GM21786 (cell line): Measurements from ENCODE around the gene CDC42SE2.

Experiments used
- ATAC-seq: cut with Tn5 transposase; IDR thresholded peaks from one replicate; pipeline ENCODE4 v1.9.1; 2021; ENCODE audit not compliant: unreplicated experiment

The CDC42SE2 gene, protein sequence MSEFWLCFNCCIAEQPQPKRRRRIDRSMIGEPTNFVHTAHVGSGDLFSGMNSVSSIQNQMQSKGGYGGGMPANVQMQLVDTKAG

DNA sequence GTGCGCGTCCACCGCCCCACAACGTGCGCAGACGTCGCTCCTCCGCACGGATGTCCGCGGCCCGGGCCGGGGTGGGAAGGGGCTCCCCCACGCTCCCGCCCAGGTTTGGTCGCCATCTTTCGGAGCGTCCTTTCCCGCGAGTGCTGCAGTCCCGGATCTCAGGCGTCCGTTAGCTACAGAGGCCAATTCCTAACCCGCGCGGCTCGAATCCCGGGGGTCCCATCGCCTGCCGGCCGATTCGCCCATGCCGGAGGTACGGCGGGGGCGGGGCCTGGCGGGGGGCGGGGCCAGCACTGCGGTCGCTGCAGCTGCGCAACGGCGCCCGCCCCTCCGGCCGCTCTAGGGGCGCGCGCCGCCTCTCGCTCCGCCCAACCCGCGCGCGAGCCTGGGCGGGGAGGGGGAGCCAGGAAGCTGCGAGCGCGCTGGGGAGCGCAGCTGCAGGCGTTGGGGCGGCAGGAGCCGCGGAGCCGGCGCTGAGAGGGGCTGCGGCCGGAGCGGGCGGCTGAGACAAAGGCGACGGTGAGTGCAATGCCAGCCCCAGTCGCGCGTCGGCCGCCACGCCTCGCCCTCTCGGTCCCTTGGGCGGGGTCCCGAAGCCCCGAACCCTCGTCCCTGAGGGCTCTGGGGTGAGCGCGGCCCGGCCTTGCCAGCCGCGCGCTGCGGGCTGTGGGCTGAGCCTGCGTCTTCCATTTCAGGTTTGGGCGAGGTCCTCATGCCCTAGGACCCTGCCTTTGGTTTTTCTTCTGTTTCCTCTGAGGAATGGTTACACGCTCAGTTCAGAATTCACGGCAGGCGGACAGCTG lies at the start of gene CDC42SE2:
Gene CDC42SE2 (plus strand): TSS at position 406 of the 803 bp plus-strand sequence. CDS start 95,441 bp downstream, outside the sequence.
- ATAC-seq = peak; percentile 74

DNA sequence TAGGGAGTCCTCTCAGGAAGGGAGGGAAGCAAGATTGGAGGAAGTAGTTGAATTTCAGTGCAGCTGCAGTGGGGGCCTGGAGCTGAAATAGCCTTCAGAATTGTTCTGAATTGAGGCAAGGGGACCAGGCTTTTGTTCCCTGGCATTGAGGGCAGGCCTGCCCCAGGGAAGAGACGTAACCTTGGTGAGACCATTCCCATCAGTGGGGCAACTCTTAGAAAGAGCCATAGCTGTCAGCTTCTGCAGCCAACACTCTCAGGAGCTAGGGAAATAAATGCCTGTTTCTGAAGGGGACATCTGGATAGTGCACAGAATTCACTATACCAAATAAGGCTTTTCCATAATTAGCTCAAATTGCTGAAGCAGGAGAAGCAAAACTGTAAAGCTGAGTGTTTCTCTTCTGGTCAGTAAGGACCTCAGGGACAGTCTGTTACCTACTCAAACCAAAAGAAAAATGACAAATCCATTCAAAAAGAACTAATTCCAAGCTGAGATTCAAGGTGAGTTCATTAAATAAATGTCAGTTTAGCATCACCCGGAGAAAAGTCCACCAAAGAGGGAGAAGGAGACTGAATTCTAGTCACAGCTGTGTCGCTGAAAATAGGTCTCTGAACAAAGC lies 49.1 kb upstream of the CDC42SE2 start:
- ATAC-seq = no peak

DNA sequence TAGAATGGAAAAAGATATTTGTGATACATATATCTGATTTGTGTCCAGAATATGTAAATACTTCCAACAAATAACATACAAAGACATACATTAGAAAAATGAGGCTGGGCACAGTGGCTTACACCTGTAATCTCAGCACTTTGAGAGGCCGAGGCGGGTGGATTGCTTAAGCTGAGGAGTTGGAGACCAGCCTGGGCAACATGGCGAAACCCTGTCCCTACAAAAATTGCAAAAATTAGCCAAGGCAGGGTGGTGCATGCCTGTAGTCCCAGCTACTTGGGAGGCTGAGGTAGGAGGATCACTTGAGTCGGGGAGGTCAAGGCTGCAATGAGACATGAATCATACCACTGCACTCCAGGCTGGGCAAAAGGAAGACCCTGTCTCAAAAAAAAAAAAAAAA lies 46.1 kb upstream of the CDC42SE2 start:
- no peak for ATAC-seq

DNA sequence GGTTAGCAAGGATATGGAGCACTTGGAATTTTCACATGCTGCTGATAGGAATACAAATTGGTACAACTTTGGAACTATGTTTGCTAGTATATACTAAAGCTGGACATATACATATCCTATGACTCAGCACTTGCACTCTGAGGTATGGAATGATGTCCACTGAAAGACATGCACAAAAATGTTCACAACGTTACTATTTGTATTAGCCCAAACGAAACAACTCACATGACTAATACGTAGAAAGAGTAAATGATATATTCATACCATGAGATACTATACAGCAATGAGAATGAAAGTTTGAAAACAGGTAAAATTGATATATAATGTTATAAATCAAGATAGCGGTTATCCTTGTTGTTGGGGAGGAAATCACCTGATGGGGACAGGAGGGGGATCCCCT lies 45.5 kb upstream of the CDC42SE2 start:
- ATAC-seq = peak; percentile 49

DNA sequence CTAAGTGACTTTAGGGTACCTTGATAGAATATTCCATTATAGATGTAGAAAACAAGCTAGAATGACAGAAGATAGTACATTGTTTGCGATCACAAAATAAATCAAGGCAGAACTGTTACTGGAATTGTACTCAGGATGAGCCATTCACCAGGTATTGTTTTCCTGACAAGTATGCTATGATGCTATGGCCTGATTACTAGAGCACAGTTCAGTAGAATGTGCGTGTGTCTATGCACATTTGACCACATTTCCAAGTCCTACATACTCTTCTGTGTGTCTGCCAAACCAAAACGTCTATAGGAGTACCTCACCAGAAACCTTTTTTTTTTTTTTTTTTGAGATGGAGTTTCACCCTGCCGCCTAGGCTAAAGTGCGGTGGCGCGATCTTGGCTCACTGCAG lies 43.3 kb upstream of the CDC42SE2 start:
- no peak for ATAC-seq

GRCh38 chr5:131221008-131221703 lies 42.7 kb upstream of the CDC42SE2 start:
- no peak for ATAC-seq

DNA sequence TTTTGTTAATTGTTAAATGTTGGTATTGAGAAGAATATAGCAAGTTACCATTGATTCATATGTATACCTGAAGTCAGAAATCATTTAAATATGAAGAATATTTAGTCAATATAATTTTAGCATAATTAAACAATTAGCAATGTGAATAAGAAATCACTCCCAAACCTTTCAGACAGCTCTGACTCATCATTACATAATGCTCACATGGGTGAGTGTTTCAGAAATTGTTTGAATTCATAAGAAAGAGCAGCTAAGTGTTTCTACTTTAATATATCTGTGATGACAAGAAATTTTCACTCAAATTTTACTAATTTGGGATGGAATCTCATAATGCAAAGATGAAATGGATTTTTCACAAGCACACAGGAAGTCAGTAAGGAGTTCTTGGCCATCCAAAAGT lies 42.0 kb upstream of the CDC42SE2 start:
- no peak for ATAC-seq

- no peak for ATAC-seq
These were observed 41.1 kb upstream of the CDC42SE2 start for GRCh38 chr5:131222731-131223130.

- no peak for ATAC-seq
These were observed 40.0 kb upstream of the CDC42SE2 start for GRCh38 chr5:131223751-131224386.

DNA sequence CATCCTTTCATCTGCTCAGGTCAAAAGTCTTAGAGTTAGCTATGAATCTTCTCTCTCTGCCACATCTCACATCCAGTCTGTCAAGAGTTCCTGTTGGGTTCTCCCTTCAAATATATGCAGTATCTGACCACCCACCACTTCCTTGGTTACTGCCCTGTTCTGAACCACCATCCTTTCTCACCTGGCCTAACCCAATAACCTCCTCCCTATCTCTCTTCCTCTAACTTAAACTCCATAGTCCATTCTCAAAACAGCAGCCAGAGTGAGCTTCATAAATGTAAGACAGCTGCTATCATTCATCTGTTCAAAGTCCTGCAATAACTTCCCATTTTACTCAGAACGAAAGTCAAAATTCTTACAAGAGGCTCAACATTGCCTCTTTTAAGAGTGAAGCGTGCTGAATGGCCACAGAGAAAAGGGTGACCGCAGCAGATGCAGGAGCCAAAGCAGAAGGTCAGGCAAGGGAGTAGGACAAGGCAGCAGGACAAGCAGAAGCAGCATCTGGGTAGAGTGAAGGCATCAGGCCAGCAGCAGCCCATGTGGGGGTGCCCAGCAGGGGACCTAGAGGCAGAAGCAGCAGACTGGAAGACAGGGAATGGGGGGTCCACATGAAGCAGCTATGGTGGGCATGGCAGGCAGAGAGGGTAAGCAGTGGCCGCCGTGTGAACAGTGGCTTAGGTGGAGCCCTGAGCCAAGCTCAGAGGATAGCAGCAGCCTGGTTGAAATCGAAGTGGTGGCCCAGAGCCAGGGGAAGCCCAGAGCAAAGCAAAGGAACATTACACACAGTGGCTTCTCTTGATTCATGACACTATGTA lies 39.3 kb upstream of the CDC42SE2 start:
- ATAC-seq = peak; percentile 77

DNA sequence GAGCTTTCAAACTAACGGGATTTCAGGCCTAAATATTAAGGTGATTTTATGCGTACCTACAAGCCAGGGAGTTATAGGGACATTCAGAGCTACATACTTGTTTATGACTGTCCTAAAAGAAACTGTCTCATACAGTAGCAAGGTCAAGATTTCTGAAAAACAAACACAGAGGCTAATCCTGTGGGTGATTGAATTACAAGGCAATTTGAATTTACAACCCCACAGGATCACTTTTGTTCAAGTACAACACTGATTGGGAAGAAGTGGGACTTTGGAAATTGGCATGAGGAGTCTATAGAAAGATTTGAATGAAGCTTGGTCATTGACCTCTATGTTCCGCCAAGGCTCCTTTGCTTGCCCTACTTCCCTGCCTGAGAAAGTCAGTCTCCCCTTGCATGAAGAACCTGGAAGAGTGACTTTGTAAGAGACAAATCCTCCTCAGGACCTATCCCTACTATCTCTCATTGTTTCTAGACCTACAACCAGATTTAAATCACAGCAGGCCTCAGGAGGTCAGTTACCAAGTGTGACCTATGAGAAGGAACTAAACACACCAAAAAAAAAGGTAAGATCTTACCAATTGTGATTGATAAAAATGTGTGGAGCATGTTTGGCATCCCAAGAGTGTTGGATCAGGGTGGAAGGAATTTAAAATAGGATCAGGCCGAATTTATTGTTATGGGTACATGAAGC lies 38.4 kb upstream of the CDC42SE2 start:
- ATAC-seq = no peak

GRCh38 chr5:131226899-131227298 lies 37.0 kb upstream of the CDC42SE2 start:
- ATAC-seq = no peak

DNA sequence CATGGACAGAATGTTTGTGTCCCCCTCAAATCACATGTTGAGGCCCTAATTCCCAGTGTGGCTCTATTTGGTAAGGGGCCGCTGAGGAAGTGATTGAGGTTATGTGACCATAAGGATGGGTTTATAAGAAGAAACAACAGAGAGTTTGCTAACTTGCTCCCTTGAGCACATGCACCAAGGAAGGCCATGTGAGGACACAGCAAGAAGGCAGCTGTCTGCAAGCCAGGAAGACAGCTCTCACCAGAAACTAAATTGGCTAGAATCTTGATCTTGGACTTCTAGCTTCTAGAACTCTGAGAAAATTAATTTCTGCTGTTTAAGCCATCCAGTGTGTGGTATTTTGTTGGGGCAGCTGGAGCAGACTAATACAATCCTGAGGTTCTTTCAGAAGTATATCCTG lies 35.2 kb upstream of the CDC42SE2 start:
- ATAC-seq = no peak

GRCh38 chr5:131229623-131230022 lies 34.2 kb upstream of the CDC42SE2 start:
- ATAC-seq = no peak

- peak; percentile 79 for ATAC-seq
These were observed 33.4 kb upstream of the CDC42SE2 start for GRCh38 chr5:131230406-131230805.

GRCh38 chr5:131239686-131240085 lies 24.2 kb upstream of the CDC42SE2 start:
- ATAC-seq = no peak

- no peak for ATAC-seq
These were observed 21.1 kb upstream of the CDC42SE2 start for GRCh38 chr5:131242728-131243255.

GRCh38 chr5:131245312-131245711 lies 18.5 kb upstream of the CDC42SE2 start:
- ATAC-seq = peak; percentile 55

- no peak for ATAC-seq
These were observed 17.9 kb upstream of the CDC42SE2 start for GRCh38 chr5:131245948-131246347.

- no peak for ATAC-seq
These were observed 17.3 kb upstream of the CDC42SE2 start for GRCh38 chr5:131246504-131246903.
